Ascending aorta (tissue), 2 donors: ENCODE data around the gene KRTAP12-1. TPM values are rescaled to one million over a fixed set of nuclear protein-coding genes. Genes with fewer than 3 reads are reported as not detected.
A peak's percentile ranks its signal among the peaks of the same experiment; 100 is the strongest.
"Not testable (repeated sequence)": the region's sequence is repeated elsewhere in the genome, so short reads cannot be mapped to it uniquely, and the experiment has no call there.

ENCODE experiments used
- DNase-seq, 2 donors: peaks; one replicate each; pipeline ENCODE4 v3.0.0-alpha.2; 2019; ENCODE audit warnings: low spot score in 2 of 2
- H3K27ac ChIP-seq, 2 donors: fragments of 200-600 bp; sonication (generic); one replicate each; pipeline ENCODE4 v1.5.1; 2016 to 2017; ENCODE audit warnings: mild to moderate bottlenecking in 1 of 2
- H3K27me3 ChIP-seq: fragments of 200-600 bp; sonication (generic); one replicate; pipeline ENCODE4 v1.5.1; 2017
- H3K36me3 ChIP-seq, 2 donors: fragments of 200-600 bp; sonication (generic); one replicate each; pipeline ENCODE4 v1.5.1; 2016
- H3K4me1 ChIP-seq, 2 donors: fragments of 200-600 bp; sonication (generic); one replicate each; pipeline ENCODE4 v1.5.1; 2016 to 2017; ENCODE audit warnings: mild to moderate bottlenecking in 1 of 2
- H3K4me3 ChIP-seq, 2 donors: fragments of 200-600 bp; sonication (generic); one replicate each; pipeline ENCODE4 v1.5.1; 2016 to 2017; ENCODE audit warnings: mild to moderate bottlenecking in 1 of 2
- H3K9me3 ChIP-seq, 2 donors: fragments of 200-600 bp; sonication (generic); one replicate each; pipeline ENCODE4 v1.5.1; 2016
- intact Hi-C: fragments of 100-400 bp; cut with DNase I; formaldehyde crosslinking; loops from one replicate; pipeline ENCODE4 v1.15.1; 2023
- total RNA-seq: library from RNA; depleted of rRNA; stranded (reverse); fragments of >200 nt; gene quantifications from one replicate; pipeline ENCODE4 v1.1.0, GENCODE V29; 2016
- TF ChIP-seq, protein P1 (sequence below), 3 experiments: fragments of 200-600 bp in 2 of 3; fragments of 450-650 bp in 1 of 3; sonication (generic) in 2 of 3; IDR thresholded peaks; one replicate each; pipeline ENCODE4 v1.5.1; 2016 to 2019; ENCODE audit warnings: antibody characterized with exemption in 3 of 3, mild to moderate bottlenecking in 1 of 3, moderate library complexity in 1 of 3

The KRTAP12-1 gene
- total RNA-seq, 1 donor from 2014 or later, result not detected

DNA sequence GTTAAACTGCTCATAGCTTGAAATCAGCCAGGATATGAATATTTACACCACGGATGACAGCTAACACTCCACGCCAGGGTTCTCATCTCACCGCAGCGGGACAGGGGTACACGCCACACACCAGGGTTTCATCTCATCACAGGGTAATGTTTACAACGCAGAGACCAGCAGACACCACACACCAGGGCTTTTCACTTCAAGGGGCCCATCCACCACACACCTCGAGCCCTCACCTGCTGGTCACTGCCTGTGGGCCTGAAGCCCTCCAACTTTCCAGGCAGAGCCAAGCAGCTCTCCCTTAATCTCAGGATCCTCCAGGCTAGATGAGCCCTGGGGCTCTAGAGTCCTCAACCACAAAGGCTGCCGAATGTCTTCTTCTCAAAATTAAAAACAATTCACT is 13.7 kb upstream of the KRTAP12-1 start:
- TF ChIP-seq, protein P1, sequence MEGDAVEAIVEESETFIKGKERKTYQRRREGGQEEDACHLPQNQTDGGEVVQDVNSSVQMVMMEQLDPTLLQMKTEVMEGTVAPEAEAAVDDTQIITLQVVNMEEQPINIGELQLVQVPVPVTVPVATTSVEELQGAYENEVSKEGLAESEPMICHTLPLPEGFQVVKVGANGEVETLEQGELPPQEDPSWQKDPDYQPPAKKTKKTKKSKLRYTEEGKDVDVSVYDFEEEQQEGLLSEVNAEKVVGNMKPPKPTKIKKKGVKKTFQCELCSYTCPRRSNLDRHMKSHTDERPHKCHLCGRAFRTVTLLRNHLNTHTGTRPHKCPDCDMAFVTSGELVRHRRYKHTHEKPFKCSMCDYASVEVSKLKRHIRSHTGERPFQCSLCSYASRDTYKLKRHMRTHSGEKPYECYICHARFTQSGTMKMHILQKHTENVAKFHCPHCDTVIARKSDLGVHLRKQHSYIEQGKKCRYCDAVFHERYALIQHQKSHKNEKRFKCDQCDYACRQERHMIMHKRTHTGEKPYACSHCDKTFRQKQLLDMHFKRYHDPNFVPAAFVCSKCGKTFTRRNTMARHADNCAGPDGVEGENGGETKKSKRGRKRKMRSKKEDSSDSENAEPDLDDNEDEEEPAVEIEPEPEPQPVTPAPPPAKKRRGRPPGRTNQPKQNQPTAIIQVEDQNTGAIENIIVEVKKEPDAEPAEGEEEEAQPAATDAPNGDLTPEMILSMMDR (IDR thresholded peaks at IDR 0.05), result no peak
- H3K36me3 ChIP-seq, result no peaks in the 10 kb centered on the region
- DNase-seq, result peak in 1 of 2 donors; percentile 43
- no peaks in the 10 kb centered on the region for H3K27me3 ChIP-seq
- intact Hi-C loops, result no loop called here
- H3K9me3 ChIP-seq, result peaks cover 0 to 7% of the 10 kb centered on the region in 2 donors
- H3K4me1 ChIP-seq, result no peaks in the 10 kb centered on the region
- H3K4me3 ChIP-seq, result no peak overlapping the region
- no peak overlapping the region for H3K27ac ChIP-seq

DNA sequence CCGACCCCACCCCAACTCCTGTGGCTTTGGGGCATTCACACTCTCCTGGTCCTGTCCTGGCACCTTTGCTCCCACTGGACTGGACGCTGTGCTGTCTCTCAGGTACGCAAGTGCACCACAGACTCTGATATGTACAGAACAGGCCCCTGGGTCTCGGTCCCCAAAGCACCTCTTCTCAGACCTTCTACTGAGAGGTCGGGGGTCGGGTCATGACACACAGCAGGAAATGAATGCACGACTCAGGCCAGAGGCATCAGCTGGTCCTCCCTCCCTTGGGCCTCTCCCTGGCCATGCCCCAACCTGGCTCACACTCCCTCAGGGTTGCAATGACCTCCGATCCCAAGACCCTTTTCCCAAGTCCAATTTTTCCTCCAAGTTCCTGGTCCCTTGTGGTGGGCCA is 13.2 kb upstream of the KRTAP12-1 start:
- Histone ChIP-seq H3K9me3 (peaks cover 0 to 7% of the 10 kb centered on the region in 2 donors), H3K4me3 (no peak overlapping the region), H3K27me3 (no peaks in the 10 kb centered on the region), H3K4me1 (no peaks in the 10 kb centered on the region), H3K36me3 (no peaks in the 10 kb centered on the region), H3K27ac (no peak overlapping the region)
- TF ChIP-seq, protein P1 (IDR thresholded peaks at IDR 0.05), result no peak
- peak in 1 of 2 donors; percentile 48 for DNase-seq
- intact Hi-C loops, result no loop called here

DNA sequence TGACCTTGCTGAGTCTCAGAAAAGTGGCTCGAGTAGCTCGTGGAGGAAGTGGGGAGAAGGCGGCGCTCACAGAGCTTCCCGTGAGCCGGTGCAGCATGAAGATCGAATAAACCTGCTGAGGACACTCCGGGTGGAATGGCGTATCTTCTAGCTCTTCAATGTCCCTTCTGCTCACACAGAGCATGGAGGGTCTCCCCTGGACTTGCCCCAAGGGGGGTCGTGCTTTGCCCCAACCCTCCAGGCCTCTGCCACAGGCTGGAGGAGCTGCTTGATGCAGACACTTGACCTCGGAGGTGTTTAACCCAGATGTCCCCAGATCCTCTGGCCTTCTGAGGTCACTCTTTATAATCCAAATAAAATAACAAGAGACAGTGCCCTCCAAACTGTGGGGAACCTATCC is 12.8 kb upstream of the KRTAP12-1 start:
- TF ChIP-seq, protein P1 (IDR thresholded peaks at IDR 0.05), result no peak
- Histone ChIP-seq H3K9me3 (peaks cover 0 to 7% of the 10 kb centered on the region in 2 donors), H3K27me3 (no peaks in the 10 kb centered on the region), H3K4me3 (no peak overlapping the region), H3K27ac (no peak overlapping the region), H3K4me1 (no peaks in the 10 kb centered on the region), H3K36me3 (no peaks in the 10 kb centered on the region)
- DNase-seq, result peak in 1 of 2 donors; percentile 16
- intact Hi-C loops, result no loop called here

DNA sequence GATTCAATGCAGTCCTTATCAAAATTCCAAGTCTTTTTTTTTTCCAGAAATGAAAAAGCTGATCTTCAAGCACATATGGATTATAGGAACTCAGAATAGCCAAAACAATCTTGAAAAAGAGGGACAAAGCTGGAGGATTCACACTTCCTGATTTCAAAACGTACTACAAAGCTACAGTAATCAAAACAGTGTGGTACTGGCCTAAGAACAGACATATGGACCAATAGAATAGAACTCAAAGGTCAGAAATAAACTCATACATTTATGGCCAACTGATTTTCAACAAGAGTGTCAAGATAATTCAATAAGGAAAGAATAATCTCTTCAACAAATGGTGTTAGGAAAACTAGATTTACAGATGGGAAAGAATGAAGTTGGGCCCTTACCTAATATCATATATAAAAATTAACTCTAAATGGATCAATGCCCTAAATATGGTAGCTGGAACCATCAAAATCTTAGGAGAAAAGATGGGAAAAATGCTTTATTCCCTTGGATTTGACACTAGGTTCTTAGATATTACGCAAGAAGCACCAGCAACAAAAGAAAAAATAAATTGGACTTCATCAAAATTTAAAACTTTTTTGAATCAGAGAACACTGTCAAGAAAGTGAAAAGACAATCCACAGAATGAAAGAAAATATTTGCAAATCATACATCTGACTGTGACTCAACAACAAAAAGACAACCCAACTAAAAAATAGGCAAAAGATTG is 11.0 kb upstream of the KRTAP12-1 start:
- intact Hi-C loops, result no loop called here
- Histone ChIP-seq H3K4me3 (no peak overlapping the region), H3K27ac (no peak overlapping the region), H3K36me3 (no peaks in the 10 kb centered on the region), H3K9me3 (peaks cover 0 to 7% of the 10 kb centered on the region in 2 donors), H3K4me1 (no peaks in the 10 kb centered on the region), H3K27me3 (no peaks in the 10 kb centered on the region)
- TF ChIP-seq, protein P1 (IDR thresholded peaks at IDR 0.05), result no peak
- no peak for DNase-seq

DNA sequence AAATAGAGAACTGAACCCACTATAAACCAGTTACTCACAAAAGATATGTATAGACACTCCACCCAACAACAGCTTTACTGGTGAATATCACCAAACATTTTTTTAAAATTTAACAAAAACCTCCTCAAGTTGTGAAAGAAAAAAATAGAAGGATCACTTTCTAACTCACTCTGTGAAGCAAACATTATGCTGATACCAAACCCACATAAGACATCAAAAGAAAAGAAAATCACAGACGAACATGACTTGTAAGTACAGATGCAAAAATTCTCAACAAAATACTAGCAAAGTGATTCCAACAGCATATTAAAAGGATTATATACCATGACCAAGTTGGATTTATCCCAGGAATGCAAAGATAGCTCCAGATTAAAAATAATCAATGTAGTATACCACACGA is 9.7 kb upstream of the KRTAP12-1 start:
- intact Hi-C loops, result no loop called here
- TF ChIP-seq, protein P1 (IDR thresholded peaks at IDR 0.05), result no peak
- Histone ChIP-seq H3K4me1 (no peaks in the 10 kb centered on the region), H3K27me3 (no peaks in the 10 kb centered on the region), H3K27ac (no peak overlapping the region), H3K9me3 (peaks cover 0 to 7% of the 10 kb centered on the region in 2 donors), H3K36me3 (no peaks in the 10 kb centered on the region), H3K4me3 (no peak overlapping the region)
- no peak for DNase-seq

DNA sequence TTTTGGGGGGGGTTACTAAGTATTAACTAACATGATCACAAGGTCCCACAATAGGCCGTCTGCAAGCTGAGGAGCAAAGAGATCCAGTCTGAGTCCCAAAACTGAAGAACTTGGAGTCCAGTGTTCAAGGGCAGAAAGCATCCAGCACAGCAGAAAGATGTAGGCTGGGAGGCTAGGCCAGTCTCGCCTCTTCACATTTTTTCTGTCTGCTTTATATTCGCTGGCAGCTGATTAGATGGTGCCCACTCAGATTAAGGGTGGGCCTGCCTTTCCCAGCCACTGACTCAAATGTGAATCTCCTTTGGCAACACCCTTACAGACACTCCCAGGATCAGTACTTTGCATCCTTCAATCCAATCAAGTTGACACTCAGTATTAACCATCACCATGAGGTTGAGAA is 7.8 kb upstream of the KRTAP12-1 start:
- DNase-seq, result peak in 1 of 2 donors; percentile 52
- intact Hi-C loops, result loop anchor here (10.0 kb wide), 1 partner anchor 285 kb away; no protein-coding TSS in a partner anchor

More for the DNA sequence above, 7.8 kb upstream of the KRTAP12-1 start:
- not testable (repeated sequence) for H3K27ac ChIP-seq, H3K36me3 ChIP-seq, H3K4me3 ChIP-seq, H3K9me3 ChIP-seq, H3K4me1 ChIP-seq, H3K27me3 ChIP-seq
